Muscle layer of duodenum (tissue), 2 donors: ENCODE measurements around the gene ESR1.
"Not testable (repeated sequence)": the region's sequence is repeated elsewhere in the genome, so short reads cannot be mapped to it uniquely, and the experiment has no call there.

Experiments used
- H3K27ac ChIP-seq: one replicate; pipeline ENCODE4 v1.7.0; 2013; ENCODE audit warnings: mild to moderate bottlenecking, low read length
- H3K27me3 ChIP-seq: one replicate; pipeline ENCODE4 v1.7.0; 2013; ENCODE audit warnings: low read depth, mild to moderate bottlenecking, control low read depth, low read length
- H3K36me3 ChIP-seq, 2 donors: one replicate each; pipeline ENCODE4 v1.7.0; 2013; ENCODE audit warnings: low read length in 2 of 2, control low read depth in 1 of 2, mild to moderate bottlenecking in 1 of 2; ENCODE audit not compliant: insufficient read depth in 2 of 2, control insufficient read depth in 1 of 2
- H3K4me1 ChIP-seq, 2 donors: one replicate each; pipeline ENCODE4 v1.7.0; 2013; ENCODE audit warnings: low read length in 2 of 2, mild to moderate bottlenecking in 2 of 2, control low read depth in 1 of 2, moderate library complexity in 1 of 2; ENCODE audit not compliant: insufficient read depth in 2 of 2, control insufficient read depth in 1 of 2
- H3K4me3 ChIP-seq, 2 donors: one replicate each; pipeline ENCODE4 v1.7.0; 2013; ENCODE audit warnings: low read length in 2 of 2, low read depth in 1 of 2, mild to moderate bottlenecking in 1 of 2
- H3K9me3 ChIP-seq, 2 donors: one replicate each; pipeline ENCODE4 v1.7.0; 2013; ENCODE audit warnings: low read length in 2 of 2, control low read depth in 1 of 2, mild to moderate bottlenecking in 1 of 2; ENCODE audit not compliant: control insufficient read depth in 1 of 2
- donor health status: healthy.

The ESR1 gene

GRCh38 chr6:152026291-152026690, 218.8 kb downstream of the ESR1 start:
- Histone ChIP-seq H3K27ac (no peak overlapping the region), H3K4me3 (no peak overlapping the region), H3K36me3 (no peaks in the 10 kb centered on the region), H3K9me3 (no peaks in the 10 kb centered on the region), H3K4me1 (no peaks in the 10 kb centered on the region), H3K27me3 (no peaks in the 10 kb centered on the region)

GRCh38 chr6:152026744-152027143, 219.3 kb downstream of the ESR1 start:
- not testable (repeated sequence) for H3K36me3 ChIP-seq, H3K9me3 ChIP-seq, H3K4me3 ChIP-seq, H3K4me1 ChIP-seq, H3K27ac ChIP-seq, H3K27me3 ChIP-seq

GRCh38 chr6:152033765-152034164, 226.3 kb downstream of the ESR1 start:
- not testable (repeated sequence) for H3K27ac ChIP-seq, H3K4me1 ChIP-seq, H3K9me3 ChIP-seq, H3K4me3 ChIP-seq, H3K36me3 ChIP-seq, H3K27me3 ChIP-seq

- no peaks in the 10 kb centered on the region for H3K27me3 ChIP-seq
- no peak overlapping the region for H3K4me3 ChIP-seq
- H3K36me3 ChIP-seq, result no peaks in the 10 kb centered on the region
- no peaks in the 10 kb centered on the region for H3K4me1 ChIP-seq
- no peaks in the 10 kb centered on the region for H3K9me3 ChIP-seq
- no peak overlapping the region for H3K27ac ChIP-seq
Measured at GRCh38 chr6:152034631-152035030, 227.1 kb downstream of the ESR1 start.

- no peak overlapping the region for H3K4me3 ChIP-seq
- H3K4me1 ChIP-seq, result no peaks in the 10 kb centered on the region
- H3K27ac ChIP-seq, result no peak overlapping the region
- no peaks in the 10 kb centered on the region for H3K27me3 ChIP-seq
- no peaks in the 10 kb centered on the region for H3K36me3 ChIP-seq
- H3K9me3 ChIP-seq, result no peaks in the 10 kb centered on the region
Measured at GRCh38 chr6:152046118-152046517, 238.6 kb downstream of the ESR1 start.

GRCh38 chr6:152048921-152049320, 241.4 kb downstream of the ESR1 start:
- H3K27ac ChIP-seq, result no peak overlapping the region
- H3K9me3 ChIP-seq, result no peaks in the 10 kb centered on the region
- no peaks in the 10 kb centered on the region for H3K4me1 ChIP-seq
- H3K27me3 ChIP-seq, result no peaks in the 10 kb centered on the region
- no peaks in the 10 kb centered on the region for H3K36me3 ChIP-seq
- no peak overlapping the region for H3K4me3 ChIP-seq

- no peaks in the 10 kb centered on the region for H3K36me3 ChIP-seq
- no peaks in the 10 kb centered on the region for H3K27me3 ChIP-seq
- no peak overlapping the region for H3K27ac ChIP-seq
- no peaks in the 10 kb centered on the region for H3K9me3 ChIP-seq
- no peaks in the 10 kb centered on the region for H3K4me1 ChIP-seq
- H3K4me3 ChIP-seq, result no peak overlapping the region
Measured at GRCh38 chr6:152049502-152049901, 242.0 kb downstream of the ESR1 start.

- H3K36me3 ChIP-seq, result no peaks in the 10 kb centered on the region
- H3K4me3 ChIP-seq, result no peak overlapping the region
- no peak overlapping the region for H3K27ac ChIP-seq
- no peaks in the 10 kb centered on the region for H3K27me3 ChIP-seq
- H3K9me3 ChIP-seq, result no peaks in the 10 kb centered on the region
- H3K4me1 ChIP-seq, result no peaks in the 10 kb centered on the region
Measured at GRCh38 chr6:152050451-152051195, 243.1 kb downstream of the ESR1 start.

- Histone ChIP-seq H3K4me1 (no peaks in the 10 kb centered on the region), H3K27ac (no peak overlapping the region), H3K4me3 (no peak overlapping the region), H3K27me3 (no peaks in the 10 kb centered on the region), H3K9me3 (no peaks in the 10 kb centered on the region), H3K36me3 (no peaks in the 10 kb centered on the region)
Measured at GRCh38 chr6:152052061-152052460, 244.6 kb downstream of the ESR1 start.

- H3K27ac ChIP-seq, result no peak overlapping the region
- no peak overlapping the region for H3K4me3 ChIP-seq
- no peaks in the 10 kb centered on the region for H3K9me3 ChIP-seq
- H3K27me3 ChIP-seq, result no peaks in the 10 kb centered on the region
- no peaks in the 10 kb centered on the region for H3K4me1 ChIP-seq
- no peaks in the 10 kb centered on the region for H3K36me3 ChIP-seq
Measured at GRCh38 chr6:152053332-152053731, 245.8 kb downstream of the ESR1 start.

GRCh38 chr6:152054441-152054840, 247.0 kb downstream of the ESR1 start:
- no peaks in the 10 kb centered on the region for H3K9me3 ChIP-seq
- H3K4me3 ChIP-seq, result no peak overlapping the region
- H3K4me1 ChIP-seq, result no peaks in the 10 kb centered on the region

GRCh38 chr6:152055517-152055916, 248.0 kb downstream of the ESR1 start:
- H3K27me3 ChIP-seq, result no peaks in the 10 kb centered on the region
- no peak overlapping the region for H3K27ac ChIP-seq
- H3K9me3 ChIP-seq, result no peaks in the 10 kb centered on the region
- no peaks in the 10 kb centered on the region for H3K4me1 ChIP-seq
- H3K36me3 ChIP-seq, result no peaks in the 10 kb centered on the region
- no peak overlapping the region for H3K4me3 ChIP-seq

More at GRCh38 chr6:152054441-152054840, 247.0 kb downstream of the ESR1 start:
- Histone ChIP-seq H3K27ac (no peak overlapping the region), H3K36me3 (no peaks in the 10 kb centered on the region), H3K27me3 (no peaks in the 10 kb centered on the region)
